ENCODE measurements around the gene FGF12. TPM values are rescaled to one million over a fixed set of nuclear protein-coding genes. Genes with fewer than 3 reads are reported as not detected.

The FGF12 gene
- total RNA-seq, 4 donors from 2014 or later, result 0.42 to 1.5 (median 0.62) TPM

DNA sequence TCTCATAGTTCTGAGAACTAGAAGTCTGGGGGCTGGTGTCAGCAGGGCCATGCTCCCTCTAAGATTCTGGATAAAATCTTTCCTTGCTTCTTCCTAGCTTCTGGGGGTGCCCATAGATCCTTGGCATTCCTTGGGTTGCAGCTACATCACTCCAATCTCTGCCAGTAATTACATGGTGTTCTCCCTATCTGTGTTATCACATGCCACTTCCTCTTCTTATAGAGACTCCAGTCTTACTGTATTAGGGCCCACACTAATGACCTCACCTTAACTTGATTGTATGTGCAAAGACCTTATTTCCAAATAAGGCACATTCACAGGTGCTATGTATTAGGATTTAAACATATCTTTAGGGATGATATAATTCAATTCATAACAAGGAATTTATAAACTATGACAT is 618.5 kb downstream of the FGF12 start:
- TF ChIP-seq POLR2A (IDR thresholded peaks at IDR 0.05), result no peak
- TF ChIP-seq EP300 (IDR thresholded peaks at IDR 0.05), result no peak
- TF ChIP-seq, protein P1, sequence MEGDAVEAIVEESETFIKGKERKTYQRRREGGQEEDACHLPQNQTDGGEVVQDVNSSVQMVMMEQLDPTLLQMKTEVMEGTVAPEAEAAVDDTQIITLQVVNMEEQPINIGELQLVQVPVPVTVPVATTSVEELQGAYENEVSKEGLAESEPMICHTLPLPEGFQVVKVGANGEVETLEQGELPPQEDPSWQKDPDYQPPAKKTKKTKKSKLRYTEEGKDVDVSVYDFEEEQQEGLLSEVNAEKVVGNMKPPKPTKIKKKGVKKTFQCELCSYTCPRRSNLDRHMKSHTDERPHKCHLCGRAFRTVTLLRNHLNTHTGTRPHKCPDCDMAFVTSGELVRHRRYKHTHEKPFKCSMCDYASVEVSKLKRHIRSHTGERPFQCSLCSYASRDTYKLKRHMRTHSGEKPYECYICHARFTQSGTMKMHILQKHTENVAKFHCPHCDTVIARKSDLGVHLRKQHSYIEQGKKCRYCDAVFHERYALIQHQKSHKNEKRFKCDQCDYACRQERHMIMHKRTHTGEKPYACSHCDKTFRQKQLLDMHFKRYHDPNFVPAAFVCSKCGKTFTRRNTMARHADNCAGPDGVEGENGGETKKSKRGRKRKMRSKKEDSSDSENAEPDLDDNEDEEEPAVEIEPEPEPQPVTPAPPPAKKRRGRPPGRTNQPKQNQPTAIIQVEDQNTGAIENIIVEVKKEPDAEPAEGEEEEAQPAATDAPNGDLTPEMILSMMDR (IDR thresholded peaks at IDR 0.05), result no peak
- Histone ChIP-seq H3K27ac (no peak overlapping the region), H3K36me3 (no peaks in the 10 kb centered on the region), H3K27me3 (no peaks in the 10 kb centered on the region), H3K4me3 (no peak overlapping the region), H3K4me1 (no peaks in the 10 kb centered on the region), H3K9me3 (peaks cover 0 to under 1% (median 0%) of the 10 kb centered on the region in 4 donors)
- no peak for DNase-seq (ENCODE audit: low spot score in 2 of 2)

DNA sequence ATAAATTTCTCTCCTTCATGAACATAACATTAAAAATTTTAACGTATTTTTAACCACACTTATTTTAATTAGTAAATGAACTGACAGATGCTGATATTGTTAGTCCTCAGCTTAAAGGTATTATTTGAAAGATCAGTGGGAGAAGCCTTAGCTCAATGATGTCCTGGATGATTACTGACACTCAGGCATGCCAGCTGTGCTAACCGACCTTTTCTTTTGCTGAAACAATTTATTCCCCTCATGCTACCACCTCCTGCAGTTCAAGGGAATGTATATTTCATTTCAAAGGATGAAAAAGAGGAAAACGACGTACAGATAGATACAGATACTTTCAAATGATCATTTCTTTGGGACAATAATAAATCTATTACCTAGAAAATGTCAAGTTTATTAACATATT is 620.8 kb downstream of the FGF12 start:
- Histone ChIP-seq H3K27me3 (no peaks in the 10 kb centered on the region), H3K27ac (no peak overlapping the region), H3K9me3 (no peaks in the 10 kb centered on the region), H3K4me1 (no peaks in the 10 kb centered on the region), H3K4me3 (no peak overlapping the region), H3K36me3 (no peaks in the 10 kb centered on the region)
- no peak for TF ChIP-seq EP300 (IDR thresholded peaks at IDR 0.05)
- TF ChIP-seq POLR2A (IDR thresholded peaks at IDR 0.05), result no peak
- TF ChIP-seq, protein P1 (IDR thresholded peaks at IDR 0.05), result no peak
- 59 to 64% methylated on average over 4 of the region's 4 CpGs for WGBS, 2 donors
- no peak for DNase-seq (ENCODE audit: low spot score in 2 of 2)

- WGBS, 2 donors, result 80 to 100% methylated on average over 1 of the region's 1 CpG
- Histone ChIP-seq H3K4me1 (no peaks in the 10 kb centered on the region), H3K4me3 (no peak overlapping the region), H3K27ac (no peak overlapping the region), H3K9me3 (no peaks in the 10 kb centered on the region), H3K27me3 (no peaks in the 10 kb centered on the region), H3K36me3 (no peaks in the 10 kb centered on the region)
- DNase-seq (ENCODE audit: low spot score in 2 of 2), result no peak
- no peak for TF ChIP-seq EP300 (IDR thresholded peaks at IDR 0.05)
- TF ChIP-seq, protein P1 (IDR thresholded peaks at IDR 0.05), result no peak
- no peak for TF ChIP-seq POLR2A (IDR thresholded peaks at IDR 0.05)
Measured at GRCh38 chr3:192092388-192093005, 634.8 kb downstream of the FGF12 start.

DNA sequence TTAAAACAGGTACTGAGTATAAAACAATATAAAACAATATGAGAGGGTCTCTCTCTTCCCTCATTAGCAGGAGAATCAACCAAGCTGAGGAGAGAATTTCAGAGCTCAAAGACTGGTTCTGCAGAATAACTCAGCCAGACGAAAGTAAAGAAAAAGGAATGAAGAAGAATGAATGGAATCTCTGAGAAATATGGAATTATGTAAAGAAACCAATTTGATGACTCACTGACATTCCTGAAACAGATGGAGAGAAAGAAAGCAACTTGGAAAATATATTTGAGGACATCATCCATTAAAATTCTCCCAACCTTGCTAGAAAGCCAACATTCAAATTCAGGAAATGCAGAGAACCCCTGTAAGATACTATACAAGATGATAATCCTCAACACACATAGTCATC is 635.5 kb downstream of the FGF12 start:
- DNase-seq (ENCODE audit: low spot score in 2 of 2), result no peak
- Histone ChIP-seq H3K27ac (no peak overlapping the region), H3K4me3 (no peak overlapping the region), H3K9me3 (no peaks in the 10 kb centered on the region), H3K4me1 (no peaks in the 10 kb centered on the region), H3K36me3 (no peaks in the 10 kb centered on the region), H3K27me3 (no peaks in the 10 kb centered on the region)
- WGBS, 2 donors, result 51 to 60% methylated on average over 1 of the region's 1 CpG
- TF ChIP-seq, protein P1 (IDR thresholded peaks at IDR 0.05), result no peak
- no peak for TF ChIP-seq EP300 (IDR thresholded peaks at IDR 0.05)
- no peak for TF ChIP-seq POLR2A (IDR thresholded peaks at IDR 0.05)

DNA sequence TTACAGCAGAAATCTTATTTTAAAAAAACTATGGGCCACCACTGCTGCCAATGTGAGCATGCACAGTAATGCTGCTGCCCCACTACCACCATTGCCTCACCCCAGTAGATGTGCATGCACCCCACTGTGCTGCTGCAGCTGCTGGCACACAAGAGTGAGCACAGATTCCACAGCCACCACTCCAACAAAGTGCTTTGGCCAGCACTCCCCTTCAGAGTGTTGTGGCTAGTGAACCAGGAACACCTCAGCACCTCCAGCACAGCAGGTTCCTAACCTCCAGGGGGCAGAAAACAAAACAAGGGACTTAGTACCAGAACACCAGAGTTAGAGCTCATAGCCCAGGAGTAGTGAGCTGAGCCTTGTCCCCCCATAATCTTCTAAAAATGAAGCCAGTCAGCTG is 636.8 kb downstream of the FGF12 start:
- no peaks in the 10 kb centered on the region for H3K9me3 ChIP-seq
- TF ChIP-seq EP300 (IDR thresholded peaks at IDR 0.05) (no peak), POLR2A (IDR thresholded peaks at IDR 0.05) (no peak)
- TF ChIP-seq, protein P1 (IDR thresholded peaks at IDR 0.05), result no peak
- H3K36me3 ChIP-seq, result no peaks in the 10 kb centered on the region
- H3K27ac ChIP-seq, result no peak overlapping the region
- no peaks in the 10 kb centered on the region for H3K4me1 ChIP-seq
- no peak for DNase-seq (ENCODE audit: low spot score in 2 of 2)
- no peaks in the 10 kb centered on the region for H3K27me3 ChIP-seq
- H3K4me3 ChIP-seq, result no peak overlapping the region

Small RNA genes lying within 50 kb of the gene (small RNA-seq; reads per million reads assigned to genes)
- gene RF01210 (not detected), gene RNU1-20P (not detected)

Other genes starting within 250 kb of the FGF12 start
- gene MB21D2, start 190.3 kb upstream of the FGF12 start, total RNA-seq, result 1 to 10 TPM; 3.6 to 7.5 (median 6.5) TPM

All from tibial nerve (tissue), 4 donors.